Stimulated activated CD4-positive, alpha-beta T cell treated with anti-CD3 and anti-CD28 coated beads, Interleukin-1b, Interleukin-23, amount 100 ng/mL, for 4 hours (primary cell): ENCODE data around the gene C3orf18.

Source experiments
- DNase-seq, 2 donors: peaks; one replicate each; pipeline ENCODE4 v3.0.0-alpha.2; 2020; ENCODE audit warnings: low read depth in 2 of 2

The C3orf18 gene

DNA sequence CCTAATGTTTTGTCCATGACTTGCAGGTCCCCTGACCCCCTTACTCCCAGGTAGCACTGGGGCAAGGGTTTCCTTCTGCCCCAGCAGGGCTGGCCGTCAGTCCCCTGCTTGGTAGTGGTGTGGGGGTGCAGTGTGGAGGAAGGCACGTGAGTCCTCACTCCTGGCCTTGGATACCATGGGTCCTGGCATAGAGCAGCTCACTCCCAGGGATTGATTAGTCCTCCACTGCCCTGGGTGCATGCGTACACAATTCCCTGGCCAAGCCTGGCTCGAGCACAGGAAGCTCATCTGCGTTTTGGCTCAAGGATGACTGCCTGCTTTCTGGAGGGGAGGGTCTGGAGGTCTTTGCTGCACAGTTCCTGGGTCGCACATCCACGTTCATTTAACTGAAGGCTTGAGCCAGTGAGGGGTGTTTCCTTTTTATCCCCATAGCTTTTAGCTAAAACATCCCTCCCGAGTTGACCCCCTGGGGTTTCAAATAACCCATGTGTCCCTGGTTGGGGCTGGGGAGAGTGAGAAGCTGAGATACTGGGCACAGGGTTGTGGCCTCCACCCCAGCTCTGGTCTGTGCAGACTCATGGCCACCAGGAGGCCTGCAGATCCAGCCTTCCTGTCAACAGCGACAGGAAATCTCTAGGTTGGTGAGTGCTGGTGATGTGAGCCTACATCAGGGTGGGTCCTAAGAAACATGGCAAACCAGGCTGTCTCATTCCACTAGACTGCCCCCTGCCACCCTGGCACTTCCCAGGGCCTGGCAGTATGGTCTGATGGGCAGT is 13.3 kb upstream of the C3orf18 start:
- no peak for DNase-seq

DNA sequence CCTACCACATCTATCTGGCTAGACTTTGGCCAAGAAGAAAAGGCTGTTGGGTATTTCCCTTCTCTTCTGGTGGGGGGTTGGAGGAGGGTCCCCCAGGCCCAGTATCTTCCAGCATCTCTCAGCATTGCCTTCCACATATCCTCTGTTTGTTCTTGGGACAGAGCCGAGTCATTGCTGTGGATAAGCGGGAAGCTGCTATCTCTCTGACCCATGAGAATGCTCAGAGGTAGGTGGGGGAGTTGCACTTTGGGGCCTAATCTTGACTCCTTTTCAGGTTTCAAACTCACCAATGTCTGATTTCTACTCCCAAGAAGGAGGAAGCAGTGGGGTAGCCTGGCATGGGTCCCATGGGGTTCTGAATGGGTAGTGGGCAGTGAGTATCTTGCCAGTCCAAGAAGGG is 9.8 kb upstream of the C3orf18 start:
- DNase-seq: no peak

DNA sequence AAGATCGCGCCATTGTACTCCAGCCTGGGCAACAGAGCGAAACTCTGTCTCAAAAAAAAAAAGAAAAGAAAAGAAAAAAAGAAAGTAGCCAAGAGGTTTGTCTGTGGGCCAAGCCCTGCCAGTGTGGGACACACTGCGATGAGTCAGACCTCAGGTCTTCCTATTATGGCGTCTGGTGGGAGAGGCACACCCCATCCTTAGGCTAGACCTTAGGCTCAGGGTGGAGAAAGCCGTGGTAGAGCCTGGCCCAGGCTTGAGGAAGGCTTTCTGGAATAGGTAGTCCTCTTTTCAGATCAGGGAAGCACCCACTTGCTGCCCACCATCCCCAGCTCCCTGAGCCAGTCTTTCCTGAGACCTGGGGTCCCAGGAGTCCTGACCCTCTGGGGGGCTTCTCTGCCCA is 7.8 kb upstream of the C3orf18 start:
- DNase-seq: no peak

DNA sequence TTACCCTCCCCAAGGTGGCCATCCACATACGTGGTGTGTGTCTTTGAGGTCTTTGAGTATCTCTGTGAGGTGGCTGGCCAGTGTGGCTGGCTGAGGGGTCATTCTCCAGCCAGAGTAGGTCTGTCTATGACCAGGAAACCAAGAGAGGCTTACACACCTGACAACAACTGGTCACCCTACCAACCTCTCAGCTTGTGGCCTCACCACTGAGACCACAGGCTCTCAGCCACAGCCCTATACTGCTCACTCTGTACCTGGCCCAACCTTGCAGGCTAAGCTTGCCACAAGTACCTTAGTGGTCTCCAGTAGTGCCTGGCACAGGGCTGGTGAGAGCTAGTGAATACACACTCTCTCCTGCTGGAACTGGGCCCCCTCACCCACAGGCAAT is 6.9 kb upstream of the C3orf18 start:
- DNase-seq: no peak

DNA sequence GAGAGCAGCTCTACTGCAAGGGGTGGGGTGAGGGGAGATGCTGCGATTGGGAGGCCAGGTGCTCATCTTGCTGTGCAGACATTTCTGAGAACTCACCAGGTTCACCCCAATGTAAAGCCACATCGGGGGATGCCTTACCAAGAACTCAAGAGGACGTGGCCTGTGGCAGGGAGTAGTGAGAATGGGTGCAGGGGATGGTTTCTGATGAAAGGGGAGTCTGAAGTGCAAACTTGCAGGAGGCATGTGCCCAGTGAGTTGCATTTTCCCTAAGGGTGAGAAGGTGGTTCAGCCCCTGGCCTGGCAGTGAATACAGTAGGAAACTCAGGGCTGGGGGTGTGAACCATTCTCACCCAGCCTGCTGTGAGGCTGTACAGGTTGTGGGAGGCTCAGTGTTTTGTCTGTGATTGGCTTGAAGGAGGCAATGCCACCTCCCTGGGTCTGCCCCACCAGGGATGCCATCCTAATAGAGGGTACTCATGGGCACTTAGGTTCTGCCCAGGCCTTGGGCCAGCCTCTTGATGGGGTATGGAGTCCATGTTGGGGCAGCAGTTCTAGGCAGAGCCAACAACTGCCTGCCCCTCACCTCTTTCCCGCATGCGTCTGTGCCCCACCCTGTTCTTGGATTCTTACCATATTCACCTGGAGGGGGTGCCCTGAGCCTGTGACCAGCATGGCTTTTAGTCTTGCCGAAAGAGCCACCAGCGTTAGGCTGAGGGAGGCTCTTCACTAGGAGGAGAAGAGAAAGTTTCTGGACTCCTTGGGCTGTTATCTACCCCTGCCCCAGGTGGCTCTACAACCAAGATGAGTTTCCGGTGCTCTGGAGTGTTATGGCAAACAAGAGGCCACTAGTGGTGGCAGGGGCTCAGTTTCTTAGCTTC is 6.3 kb upstream of the C3orf18 start:
- DNase-seq: peak; percentile 43 to 64

- DNase-seq: peak in 1 of 2 donors; percentile 40
Measured at GRCh38 chr3:50572801-50573371, 5.3 kb upstream of the C3orf18 start.

DNA sequence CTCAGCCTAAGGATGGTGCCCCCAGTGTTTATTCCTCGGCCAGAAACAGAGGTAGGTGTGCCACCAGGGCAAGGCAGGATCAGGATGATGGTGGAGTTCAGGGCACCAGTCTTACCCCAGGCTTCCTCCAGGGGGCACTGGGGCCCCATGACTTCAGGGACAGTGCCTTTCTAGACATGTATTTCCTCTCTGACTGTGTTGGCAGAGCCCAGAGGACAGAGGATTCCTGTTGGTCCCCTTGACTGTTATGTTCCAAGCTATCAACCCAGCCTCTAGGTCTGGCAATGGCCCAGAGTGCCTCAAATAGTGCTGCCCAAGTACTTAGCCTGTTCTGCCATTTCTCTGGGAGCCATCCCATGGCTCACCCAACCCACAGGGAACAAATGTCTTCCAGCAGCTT is 4.6 kb upstream of the C3orf18 start:
- DNase-seq: peak; percentile 75 to 77

GRCh38 chr3:50571486-50571885 is 3.9 kb upstream of the C3orf18 start:
- no peak for DNase-seq

DNA sequence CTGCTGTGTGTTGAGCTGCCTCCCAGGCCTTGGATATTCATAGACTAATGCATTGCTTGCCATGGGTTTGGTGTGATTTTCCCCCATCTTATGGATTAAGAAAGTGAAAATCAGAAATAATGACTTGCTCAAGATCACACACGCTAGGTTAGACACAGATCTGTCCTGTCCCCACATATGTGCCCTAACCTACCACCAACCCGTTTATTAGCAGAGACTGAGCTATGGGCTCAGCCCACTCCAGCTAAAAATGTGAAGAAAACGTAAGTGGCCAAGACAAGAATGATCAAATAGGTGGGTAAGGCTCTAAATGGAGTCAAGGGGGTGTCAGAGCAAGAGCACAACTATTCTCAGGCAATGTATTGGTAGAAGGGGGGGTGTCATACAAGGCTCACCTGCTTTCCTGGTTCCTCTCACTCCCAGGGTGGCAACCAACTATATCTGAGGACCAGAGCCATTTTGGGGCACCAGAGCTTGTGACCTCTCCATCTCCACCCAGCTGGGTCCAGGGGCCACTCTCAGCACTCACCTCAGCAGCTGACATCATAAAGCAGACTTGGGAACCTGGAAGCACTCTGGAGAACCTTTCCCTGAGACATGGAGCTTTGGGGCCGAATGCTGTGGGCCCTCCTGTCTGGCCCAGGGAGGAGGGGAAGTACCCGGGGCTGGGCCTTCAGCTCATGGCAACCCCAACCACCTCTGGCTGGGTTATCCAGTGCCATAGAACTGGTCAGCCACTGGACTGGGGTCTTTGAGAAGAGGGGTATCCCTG is 3.1 kb upstream of the C3orf18 start:
- no peak for DNase-seq

GRCh38 chr3:50568947-50569749 is 1.6 kb upstream of the C3orf18 start, which contains the start of gene HEMK1:
Gene HEMK1, plus strand, starts transcription at chr3:50569522. Its CDS starts 1,583 bp downstream, at chr3:50571105.
- DNase-seq: peak; percentile 85 to 90

GRCh38 chr3:50567011-50567385 is 549 bp downstream of the C3orf18 start:
- DNase-seq: no peak

DNA sequence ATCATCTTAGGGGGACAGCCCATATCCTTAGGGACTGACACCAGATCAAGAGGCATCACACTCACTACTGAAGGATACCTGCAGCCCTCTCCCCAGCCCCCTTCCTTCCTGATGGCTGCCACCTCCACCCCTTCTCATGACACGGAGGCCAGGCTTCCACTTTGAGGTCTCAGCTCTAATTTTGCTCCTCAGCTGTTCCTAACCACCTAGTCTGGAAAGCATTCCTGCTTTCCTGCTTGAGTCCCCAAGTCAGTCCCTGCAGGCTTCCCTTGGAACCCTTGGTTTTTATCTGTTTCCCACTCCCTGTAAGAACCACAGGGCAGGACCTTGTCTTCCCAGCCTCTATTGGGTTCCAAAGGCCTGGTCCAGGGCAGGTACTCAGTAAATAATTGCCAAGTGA is 3.2 kb downstream of the C3orf18 start:
- no peak for DNase-seq

DNA sequence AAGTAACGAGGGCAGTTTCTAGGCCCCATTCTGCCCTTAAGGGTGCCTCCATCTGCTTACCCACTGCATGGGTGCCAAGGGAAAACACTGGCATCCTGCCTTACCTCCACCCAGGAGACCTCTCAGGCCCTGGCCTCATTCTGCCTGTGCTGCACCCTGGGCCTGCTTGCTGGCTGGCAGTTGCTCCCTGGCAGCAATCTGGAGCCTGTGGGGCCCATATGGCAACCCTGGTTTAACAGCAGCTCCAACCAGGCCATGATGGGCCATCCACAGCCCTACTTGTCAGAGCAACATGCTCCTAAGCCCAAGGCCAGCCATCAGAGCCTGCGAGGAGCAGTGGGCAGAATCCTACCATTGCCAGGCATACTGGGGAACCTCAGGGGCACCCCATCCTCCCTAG is 3.7 kb downstream of the C3orf18 start:
- DNase-seq: no peak

DNA sequence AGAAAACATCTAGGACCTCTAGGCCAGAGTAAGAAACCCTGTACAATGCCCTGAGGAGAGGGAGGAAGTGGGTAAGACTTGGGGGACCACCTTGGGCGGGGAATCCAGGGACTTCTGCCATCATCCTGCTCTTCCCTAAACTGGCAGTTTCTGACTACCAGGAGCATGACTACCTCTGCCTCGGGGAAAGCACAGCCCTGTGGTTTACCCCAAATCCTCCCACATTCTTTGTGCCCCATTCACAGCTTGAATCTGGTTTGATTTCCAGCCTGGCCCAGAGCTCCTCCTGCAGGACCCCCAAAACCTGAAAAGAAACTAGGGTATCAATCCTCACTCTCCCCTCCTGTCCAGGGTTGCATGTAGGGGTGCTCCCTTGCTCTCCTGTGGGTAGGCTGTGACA is 4.7 kb downstream of the C3orf18 start:
- no peak for DNase-seq

DNA sequence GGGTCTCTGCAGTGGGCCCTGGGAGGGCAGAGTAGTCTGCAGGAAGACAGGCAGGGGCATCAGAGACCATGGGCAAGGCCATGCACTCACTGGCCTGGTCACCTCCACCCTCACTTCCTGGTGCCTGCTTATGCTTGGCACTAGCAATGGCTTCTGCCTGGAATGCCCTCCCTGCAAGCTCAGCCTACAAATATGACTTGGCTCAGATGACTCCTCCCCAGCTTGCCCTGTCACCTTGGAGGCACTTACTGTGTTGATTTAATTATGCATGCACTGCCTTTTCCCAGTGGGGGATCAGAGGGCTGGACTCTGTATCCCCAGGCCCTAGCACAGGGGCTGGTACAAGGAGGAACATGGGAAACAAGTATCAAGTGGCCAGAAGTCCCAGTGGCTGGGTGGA is 7.8 kb downstream of the C3orf18 start:
- no peak for DNase-seq

GRCh38 chr3:50557915-50558314 is 9.6 kb downstream of the C3orf18 start:
- DNase-seq: no peak

GRCh38 chr3:50557106-50557505 is 10.4 kb downstream of the C3orf18 start:
- no peak for DNase-seq

- DNase-seq: no peak
Measured at GRCh38 chr3:50554553-50554952, 13.0 kb downstream of the C3orf18 start.

DNA sequence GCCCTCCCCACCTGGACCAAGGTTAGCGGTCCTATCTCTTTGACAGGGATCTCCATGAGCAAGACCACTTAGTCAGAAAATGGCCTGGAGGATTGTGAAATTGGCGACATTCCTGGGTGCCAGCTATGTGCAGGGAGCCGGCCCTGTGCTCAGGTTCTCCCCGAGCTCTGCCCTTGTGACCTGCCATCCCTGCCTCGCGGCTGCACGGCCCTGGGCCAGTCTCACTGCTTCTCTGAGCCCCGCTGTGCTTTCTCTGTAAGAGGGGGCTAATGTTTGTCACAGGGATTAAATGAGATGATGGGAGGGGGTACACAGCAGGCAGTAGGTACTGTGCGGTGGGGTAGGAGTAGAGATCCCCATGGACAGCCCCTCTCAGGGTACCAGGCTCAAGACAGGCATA is 14.9 kb downstream of the C3orf18 start:
- DNase-seq: no peak

- no peak for DNase-seq
Measured at GRCh38 chr3:50551681-50552435, 15.7 kb downstream of the C3orf18 start.
